Peyer's patch (tissue), 4 donors: Measurements from ENCODE around the gene DNAJC15. TPM values are rescaled to one million over a fixed set of nuclear protein-coding genes. Genes with fewer than 3 reads are reported as not detected.

Experiments used
- DNase-seq, 3 donors: peaks; one replicate each; pipeline ENCODE4 v3.0.0-alpha.2; 2017 to 2019
- H3K27ac ChIP-seq, 4 donors: fragments of 200-600 bp; sonication (generic); one replicate each; pipeline ENCODE4 v1.5.1; 2016 to 2019
- H3K27me3 ChIP-seq, 2 donors: fragments of 200-600 bp; sonication (generic); one replicate each; pipeline ENCODE4 v1.5.1; 2019
- H3K36me3 ChIP-seq, 3 donors: fragments of 200-600 bp; sonication (generic); one replicate each; pipeline ENCODE4 v1.5.1; 2016 to 2019
- H3K4me1 ChIP-seq, 4 donors: fragments of 200-600 bp; sonication (generic); one replicate each; pipeline ENCODE4 v1.5.1; 2016 to 2019
- H3K4me3 ChIP-seq, 4 donors: fragments of 200-600 bp; sonication (generic); 1 replicate in 3 of 4; 2 replicates in 1 of 4; pipeline ENCODE4 v1.5.1; 2016 to 2019; ENCODE audit warnings: mild to moderate bottlenecking in 1 of 4
- H3K9me3 ChIP-seq, 4 donors: fragments of 200-600 bp; sonication (generic); one replicate each; pipeline ENCODE4 v1.5.1; 2016 to 2019; ENCODE audit warnings: mild to moderate bottlenecking in 1 of 4
- POLR2A ChIP-seq, 2 donors: fragments of 450-650 bp; IDR thresholded peaks; one replicate each; pipeline ENCODE4 v1.5.1; 2017; ENCODE audit warnings: antibody characterized with exemption in 2 of 2, mild to moderate bottlenecking in 2 of 2, moderate library complexity in 2 of 2
- total RNA-seq, 4 donors: library from RNA; depleted of rRNA; stranded (reverse); fragments of >200 nt; gene quantifications; one replicate each; pipeline ENCODE4 v1.1.0, GENCODE V29; 2016
- TF ChIP-seq, protein P1 (sequence below), 6 experiments: fragments of 450-650 bp in 4 of 6; fragments of 200-600 bp in 2 of 6; sonication (generic) in 1 of 6; IDR thresholded peaks; one replicate each; pipeline ENCODE4 v1.5.1; 2017 to 2019; ENCODE audit warnings: antibody characterized with exemption in 6 of 6, mild to moderate bottlenecking in 3 of 6, moderate library complexity in 1 of 6

Gene DNAJC15
- 10 to 100 TPM in 2 of 4 donors, 1 to 10 TPM in 2; 5.8 to 27.5 (median 11.9) TPM for total RNA-seq

- H3K4me1 ChIP-seq: peaks cover 0 to 18% (median 7%) of the 10 kb centered on the region in 4 donors
- H3K9me3 ChIP-seq: no peaks in the 10 kb centered on the region
- no peaks in the 10 kb centered on the region for H3K27me3 ChIP-seq
- H3K27ac ChIP-seq: peak within 1 kb of the TSS; percentile 82 to 93 (median 89)
- H3K4me3 ChIP-seq: peak within 1 kb of the TSS; percentile 70 to 77 (median 72)
- H3K36me3 ChIP-seq: no peaks in the 10 kb centered on the region
- TF ChIP-seq, protein P1, sequence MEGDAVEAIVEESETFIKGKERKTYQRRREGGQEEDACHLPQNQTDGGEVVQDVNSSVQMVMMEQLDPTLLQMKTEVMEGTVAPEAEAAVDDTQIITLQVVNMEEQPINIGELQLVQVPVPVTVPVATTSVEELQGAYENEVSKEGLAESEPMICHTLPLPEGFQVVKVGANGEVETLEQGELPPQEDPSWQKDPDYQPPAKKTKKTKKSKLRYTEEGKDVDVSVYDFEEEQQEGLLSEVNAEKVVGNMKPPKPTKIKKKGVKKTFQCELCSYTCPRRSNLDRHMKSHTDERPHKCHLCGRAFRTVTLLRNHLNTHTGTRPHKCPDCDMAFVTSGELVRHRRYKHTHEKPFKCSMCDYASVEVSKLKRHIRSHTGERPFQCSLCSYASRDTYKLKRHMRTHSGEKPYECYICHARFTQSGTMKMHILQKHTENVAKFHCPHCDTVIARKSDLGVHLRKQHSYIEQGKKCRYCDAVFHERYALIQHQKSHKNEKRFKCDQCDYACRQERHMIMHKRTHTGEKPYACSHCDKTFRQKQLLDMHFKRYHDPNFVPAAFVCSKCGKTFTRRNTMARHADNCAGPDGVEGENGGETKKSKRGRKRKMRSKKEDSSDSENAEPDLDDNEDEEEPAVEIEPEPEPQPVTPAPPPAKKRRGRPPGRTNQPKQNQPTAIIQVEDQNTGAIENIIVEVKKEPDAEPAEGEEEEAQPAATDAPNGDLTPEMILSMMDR (IDR thresholded peaks at IDR 0.05): peak in 3 of 6 experiments; percentile 12 to 28 (median 20)
- peak; percentile 3 to 67 for TF ChIP-seq POLR2A (IDR thresholded peaks at IDR 0.05)
- DNase-seq: peak; percentile 79 to 94 (median 93)
Observed at GRCh38 chr13:43023289-43023963, at the start of gene DNAJC15. TSS of gene DNAJC15 (plus strand) at chr13:43023586. CDS start at chr13:43023627, 41 bp downstream.

GRCh38 chr13:42976066-42976465 lies 47.3 kb upstream of the DNAJC15 start:
- no peaks in the 10 kb centered on the region for H3K4me1 ChIP-seq

DNA sequence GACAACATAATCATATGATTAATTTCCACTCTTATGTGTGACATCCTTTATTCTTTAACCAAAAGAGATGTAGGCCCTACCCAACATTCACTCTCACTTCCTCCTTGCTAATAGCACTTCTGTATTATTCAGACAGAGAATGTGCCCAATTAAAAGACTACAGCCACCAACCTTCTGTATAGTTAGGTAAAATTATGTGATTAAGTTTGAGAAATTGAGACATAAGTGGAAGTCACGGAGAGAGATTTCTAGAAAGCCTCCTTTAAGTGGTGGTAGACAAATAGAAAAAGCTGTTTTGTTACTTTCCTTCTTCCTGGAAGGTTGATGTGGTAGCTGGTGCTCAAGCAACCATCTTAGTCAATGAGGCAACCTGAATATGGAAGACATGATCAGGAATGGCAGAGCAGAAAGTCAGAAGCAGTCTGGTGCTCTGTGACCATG lies 46.1 kb upstream of the DNAJC15 start:
- no peaks in the 10 kb centered on the region for H3K4me1 ChIP-seq
- no peak for DNase-seq
- no peaks in the 10 kb centered on the region for H3K27me3 ChIP-seq
- no peak overlapping the region for H3K4me3 ChIP-seq
- no peaks in the 10 kb centered on the region for H3K9me3 ChIP-seq
- peak overlapping the region in 1 of 4 donors; percentile 18 for H3K27ac ChIP-seq
- H3K36me3 ChIP-seq: no peaks in the 10 kb centered on the region
- TF ChIP-seq POLR2A (IDR thresholded peaks at IDR 0.05): no peak
- TF ChIP-seq, protein P1 (IDR thresholded peaks at IDR 0.05): no peak

More at GRCh38 chr13:42976066-42976465, 47.3 kb upstream of the DNAJC15 start:
- TF ChIP-seq, protein P1 (IDR thresholded peaks at IDR 0.05): no peak
- TF ChIP-seq POLR2A (IDR thresholded peaks at IDR 0.05): no peak
- DNase-seq: no peak
- Histone ChIP-seq H3K9me3 (no peaks in the 10 kb centered on the region), H3K4me3 (no peak overlapping the region), H3K36me3 (no peaks in the 10 kb centered on the region), H3K27ac (no peak overlapping the region), H3K27me3 (no peaks in the 10 kb centered on the region)

- H3K27ac ChIP-seq: no peak overlapping the region
- no peak for TF ChIP-seq POLR2A (IDR thresholded peaks at IDR 0.05)
- TF ChIP-seq, protein P1 (IDR thresholded peaks at IDR 0.05): no peak
- H3K9me3 ChIP-seq: no peaks in the 10 kb centered on the region
- no peaks in the 10 kb centered on the region for H3K27me3 ChIP-seq
- peaks cover 0 to 21% (median 9%) of the 10 kb centered on the region in 4 donors for H3K4me1 ChIP-seq
- DNase-seq: no peak
- no peak overlapping the region for H3K4me3 ChIP-seq
- no peaks in the 10 kb centered on the region for H3K36me3 ChIP-seq
Observed at GRCh38 chr13:42981317-42981716, 42.1 kb upstream of the DNAJC15 start.

DNA sequence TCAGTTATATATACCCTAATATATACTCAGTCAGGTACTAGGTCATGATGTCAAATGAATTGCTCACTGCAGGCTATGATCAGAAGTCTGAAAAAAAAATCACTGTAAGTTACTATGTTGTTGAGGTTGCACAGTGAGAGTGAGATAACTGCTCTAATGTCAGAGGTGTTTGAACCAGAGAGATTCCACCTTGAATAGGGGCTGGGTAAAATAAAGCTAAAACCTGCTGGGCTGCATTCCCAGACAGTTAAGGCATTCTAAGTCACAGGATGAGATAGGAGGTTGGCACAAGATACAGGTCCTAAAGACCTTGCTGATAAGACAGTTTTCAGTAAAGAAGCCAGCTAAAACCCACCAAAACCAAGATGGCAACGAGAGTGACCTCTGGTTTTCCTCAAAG lies 41.5 kb upstream of the DNAJC15 start:
- no peak for DNase-seq
- no peak overlapping the region for H3K27ac ChIP-seq
- H3K9me3 ChIP-seq: no peaks in the 10 kb centered on the region
- no peak overlapping the region for H3K4me3 ChIP-seq
- H3K27me3 ChIP-seq: no peaks in the 10 kb centered on the region
- H3K36me3 ChIP-seq: no peaks in the 10 kb centered on the region
- peaks cover 0 to 21% (median 9%) of the 10 kb centered on the region in 4 donors for H3K4me1 ChIP-seq
- TF ChIP-seq POLR2A (IDR thresholded peaks at IDR 0.05): no peak
- TF ChIP-seq, protein P1 (IDR thresholded peaks at IDR 0.05): no peak
